HepG2 (cell line): ENCODE measurements around the gene WDR81. TPM values are rescaled to one million over a fixed set of nuclear protein-coding genes. Genes with fewer than 3 reads are reported as not detected.

ENCODE experiments used
- BRD4 ChIP-seq: sonication (generic); formaldehyde crosslinking; IDR thresholded peaks from 2 replicates; pipeline ENCODE4 v1.4.0; 2020; ENCODE audit warnings: missing genetic modification reagents
- DR1 ChIP-seq: sonication (generic); formaldehyde crosslinking; IDR thresholded peaks from 2 replicates; pipeline ENCODE4 v1.8.0; 2021; ENCODE audit warnings: mild to moderate bottlenecking, missing genetic modification reagents, inconsistent platforms
- HOXA9 ChIP-seq: sonication (generic); formaldehyde crosslinking; IDR thresholded peaks from 2 replicates; pipeline ENCODE4 v1.8.1; 2022; ENCODE audit warnings: missing genetic modification reagents, mild to moderate bottlenecking, moderate library complexity, borderline replicate concordance
- MXD4 ChIP-seq: IDR thresholded peaks from 2 replicates; pipeline ENCODE4 v1.6.1; 2016; ENCODE audit warnings: mild to moderate bottlenecking, missing biosample characterization, missing genetic modification reagents
- MXI1 ChIP-seq: IDR thresholded peaks from 3 replicates; pipeline ENCODE4 v1.6.1; 2012; ENCODE audit warnings: low read depth, low read length, inconsistent platforms, borderline replicate concordance
- PITX1 ChIP-seq: sonication (generic); formaldehyde crosslinking; IDR thresholded peaks from 2 replicates; pipeline ENCODE4 v1.5.1; 2020; ENCODE audit warnings: mild to moderate bottlenecking, missing genetic modification reagents
- TBL1XR1 ChIP-seq: fragments of 150-350 bp; IDR thresholded peaks from 2 replicates; pipeline ENCODE4 v1.6.1; 2014; ENCODE audit warnings: borderline replicate concordance, low read length; ENCODE audit not compliant: partially characterized antibody
- ZFP90 ChIP-seq: sonication (generic); formaldehyde crosslinking; IDR thresholded peaks from 2 replicates; pipeline ENCODE4 v1.8.0; 2022; ENCODE audit warnings: missing genetic modification reagents, mild to moderate bottlenecking, inconsistent platforms, borderline replicate concordance
- ZFP91 ChIP-seq: sonication (generic); formaldehyde crosslinking; IDR thresholded peaks from 2 replicates; pipeline ENCODE4 v1.9.0; 2022; ENCODE audit warnings: missing genetic modification reagents, mild to moderate bottlenecking, borderline replicate concordance
- ZFYVE20 ChIP-seq: sonication (generic); formaldehyde crosslinking; IDR thresholded peaks from 2 replicates; pipeline ENCODE4 v1.8.0; 2023; ENCODE audit warnings: low read depth, mild to moderate bottlenecking, moderate library complexity, missing genetic modification reagents, borderline replicate concordance
- ZNF225 ChIP-seq: sonication (generic); formaldehyde crosslinking; IDR thresholded peaks from 2 replicates; pipeline ENCODE4 v1.4.0; 2020; ENCODE audit warnings: mild to moderate bottlenecking, missing genetic modification reagents
- ZNF333 ChIP-seq: sonication (generic); formaldehyde crosslinking; IDR thresholded peaks from 2 replicates; pipeline ENCODE4 v1.4.0; 2020; ENCODE audit warnings: mild to moderate bottlenecking, missing genetic modification reagents, borderline replicate concordance
- ZNF362 ChIP-seq: sonication (generic); formaldehyde crosslinking; IDR thresholded peaks from 2 replicates; pipeline ENCODE4 v1.4.0; 2020; ENCODE audit warnings: missing genetic modification reagents, mild to moderate bottlenecking, borderline replicate concordance
- ZNF446 ChIP-seq: sonication (generic); formaldehyde crosslinking; IDR thresholded peaks from 2 replicates; pipeline ENCODE4 v1.5.0; 2020; ENCODE audit warnings: mild to moderate bottlenecking, missing genetic modification reagents
- ZNF543 ChIP-seq: sonication (generic); formaldehyde crosslinking; IDR thresholded peaks from 2 replicates; pipeline ENCODE4 v1.4.0; 2020; ENCODE audit warnings: mild to moderate bottlenecking, missing genetic modification reagents
- ZNF670 ChIP-seq: sonication (generic); formaldehyde crosslinking; IDR thresholded peaks from 2 replicates; pipeline ENCODE4 v1.8.0; 2022; ENCODE audit warnings: mild to moderate bottlenecking, missing genetic modification reagents, borderline replicate concordance
- ZNF720 ChIP-seq: sonication (generic); formaldehyde crosslinking; IDR thresholded peaks from 2 replicates; pipeline ENCODE4 v1.4.0; 2020; ENCODE audit warnings: missing genetic modification reagents
- ZNF850 ChIP-seq: sonication (generic); formaldehyde crosslinking; conservative IDR thresholded peaks from 2 replicates; pipeline ENCODE4 v1.9.0; 2021; ENCODE audit warnings: mild to moderate bottlenecking, missing genetic modification reagents
- polyA plus RNA-seq, 8 experiments: library from polyadenylated mRNA; depleted of rRNA in 3 of 8; stranded (reverse) in 7 of 8; unstranded in 1 of 8; fragments of >200 nt; fragmentation: Illumina TruSeq in 4 of 8; extraction: Trizol in 4 of 8; gene quantifications; 2 replicates each; pipeline versions ENCODE4 v1.2.1 to v1.2.3, GENCODE V29; 2011 to 2016; ENCODE audit warnings: low read depth in 4 of 8, missing spikeins in 1 of 8, mixed read lengths in 1 of 8; ENCODE audit not compliant: insufficient read depth in 1 of 8
- total RNA-seq, 5 experiments: library from RNA; depleted of rRNA; stranded (reverse); fragments of >200 nt; fragmentation: Illumina TruSeq; extraction: Trizol; gene quantifications; 2 replicates each; pipeline ENCODE4 v1.2.3, GENCODE V29; 2016; ENCODE audit warnings: low read depth in 1 of 5
- TF ChIP-seq, protein P1 (sequence below): sonication (generic); formaldehyde crosslinking; IDR thresholded peaks from 2 replicates; pipeline ENCODE4 v1.5.1; 2020; ENCODE audit warnings: mild to moderate bottlenecking, moderate library complexity, missing genetic modification reagents
- TF ChIP-seq, protein P2 (sequence below): sonication (generic); formaldehyde crosslinking; IDR thresholded peaks from 2 replicates; pipeline ENCODE4 v1.5.0; 2020; ENCODE audit warnings: mild to moderate bottlenecking, missing genetic modification reagents, borderline replicate concordance

The WDR81 gene
- total and polyA plus RNA-seq, 2 of the 13 experiments (the other 11 are each of a cell fraction or from before 2014, with no cell fraction given) = 9.1 to 16.7 TPM

DNA sequence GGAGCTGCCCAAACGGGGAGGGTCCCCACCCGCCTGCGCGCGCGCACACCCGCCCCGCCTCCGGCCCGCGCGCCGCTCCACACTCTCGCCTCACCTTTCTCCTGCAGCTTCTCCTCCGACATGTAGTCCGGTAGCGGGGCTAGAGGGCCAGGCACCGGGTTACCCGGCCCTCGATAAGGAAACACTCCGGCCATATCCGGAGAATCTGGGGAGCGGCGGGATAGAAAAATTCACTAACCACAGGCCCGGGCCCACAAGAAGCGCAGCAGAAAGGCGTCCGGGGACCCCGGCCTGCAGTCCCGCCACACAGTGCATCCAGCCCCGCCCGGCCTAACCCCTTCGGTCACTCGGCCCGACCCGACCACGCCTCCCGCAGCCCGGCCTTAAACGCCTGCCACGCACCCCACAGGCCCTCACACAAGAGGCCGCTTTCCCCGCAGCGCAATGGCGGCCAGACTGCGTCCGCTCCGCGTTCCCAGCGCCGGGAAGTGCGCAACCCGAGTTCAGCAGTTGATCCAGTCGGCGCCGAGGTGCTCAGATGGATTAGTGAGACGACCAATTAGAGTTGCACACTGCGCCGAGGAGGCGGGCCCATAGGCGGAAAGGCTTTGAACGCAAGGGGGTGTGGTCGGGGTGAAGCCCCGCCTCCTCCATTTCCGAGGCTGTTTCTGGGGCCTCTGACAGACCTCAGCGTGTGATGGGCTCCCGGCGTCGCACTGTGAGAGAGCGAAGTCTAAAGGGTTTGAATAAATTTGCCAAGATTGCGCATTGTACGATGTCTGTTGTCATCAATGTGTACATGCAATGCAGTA, 39.9 kb upstream of the WDR81 start, which contains the start of gene PRPF8 (continued):
- TF ChIP-seq ZFP91 (peak; percentile 85; the same call in 1 of the 2 replicates), ZFP90 (CRISPR knock-in tag) (no peak), MXD4 (CRISPR knock-in tag) (peak; percentile 76), ZNF333 (peak; percentile 64; the same call in 1 of the 2 replicates), ZFYVE20 (CRISPR knock-in tag) (no peak), ZNF543 (CRISPR knock-in tag) (no peak), ZNF225 (CRISPR knock-in tag) (0 out of 2 replicates have a peak, but pooled peaks have one; percentile 16), ZNF720 (CRISPR knock-in tag) (no peak), TBL1XR1 (no peak), BRD4 (CRISPR knock-in tag) (0 out of 2 replicates have a peak, but pooled peaks have one; percentile 57), ZNF670 (CRISPR knock-in tag) (no peak; the same call in 1 of the 2 replicates), DR1 (peak; percentile 83), ZNF362 (no peak), MXI1 (peak; percentile 87; the same call in 1 of the 3 replicates), PITX1 (CRISPR knock-in tag) (peak; percentile 81), ZNF446 (CRISPR knock-in tag) (0 out of 2 replicates have a peak, but pooled peaks have one; percentile 42), HOXA9 (CRISPR knock-in tag) (no peak), ZNF850 (CRISPR knock-in tag) (no peak)
- TF ChIP-seq, protein P1, sequence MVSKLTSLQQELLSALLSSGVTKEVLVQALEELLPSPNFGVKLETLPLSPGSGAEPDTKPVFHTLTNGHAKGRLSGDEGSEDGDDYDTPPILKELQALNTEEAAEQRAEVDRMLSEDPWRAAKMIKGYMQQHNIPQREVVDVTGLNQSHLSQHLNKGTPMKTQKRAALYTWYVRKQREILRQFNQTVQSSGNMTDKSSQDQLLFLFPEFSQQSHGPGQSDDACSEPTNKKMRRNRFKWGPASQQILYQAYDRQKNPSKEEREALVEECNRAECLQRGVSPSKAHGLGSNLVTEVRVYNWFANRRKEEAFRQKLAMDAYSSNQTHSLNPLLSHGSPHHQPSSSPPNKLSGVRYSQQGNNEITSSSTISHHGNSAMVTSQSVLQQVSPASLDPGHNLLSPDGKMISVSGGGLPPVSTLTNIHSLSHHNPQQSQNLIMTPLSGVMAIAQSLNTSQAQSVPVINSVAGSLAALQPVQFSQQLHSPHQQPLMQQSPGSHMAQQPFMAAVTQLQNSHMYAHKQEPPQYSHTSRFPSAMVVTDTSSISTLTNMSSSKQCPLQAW (CRISPR knock-in tag) = no peak; the same call in none of the 2 replicates
- TF ChIP-seq, protein P2, sequence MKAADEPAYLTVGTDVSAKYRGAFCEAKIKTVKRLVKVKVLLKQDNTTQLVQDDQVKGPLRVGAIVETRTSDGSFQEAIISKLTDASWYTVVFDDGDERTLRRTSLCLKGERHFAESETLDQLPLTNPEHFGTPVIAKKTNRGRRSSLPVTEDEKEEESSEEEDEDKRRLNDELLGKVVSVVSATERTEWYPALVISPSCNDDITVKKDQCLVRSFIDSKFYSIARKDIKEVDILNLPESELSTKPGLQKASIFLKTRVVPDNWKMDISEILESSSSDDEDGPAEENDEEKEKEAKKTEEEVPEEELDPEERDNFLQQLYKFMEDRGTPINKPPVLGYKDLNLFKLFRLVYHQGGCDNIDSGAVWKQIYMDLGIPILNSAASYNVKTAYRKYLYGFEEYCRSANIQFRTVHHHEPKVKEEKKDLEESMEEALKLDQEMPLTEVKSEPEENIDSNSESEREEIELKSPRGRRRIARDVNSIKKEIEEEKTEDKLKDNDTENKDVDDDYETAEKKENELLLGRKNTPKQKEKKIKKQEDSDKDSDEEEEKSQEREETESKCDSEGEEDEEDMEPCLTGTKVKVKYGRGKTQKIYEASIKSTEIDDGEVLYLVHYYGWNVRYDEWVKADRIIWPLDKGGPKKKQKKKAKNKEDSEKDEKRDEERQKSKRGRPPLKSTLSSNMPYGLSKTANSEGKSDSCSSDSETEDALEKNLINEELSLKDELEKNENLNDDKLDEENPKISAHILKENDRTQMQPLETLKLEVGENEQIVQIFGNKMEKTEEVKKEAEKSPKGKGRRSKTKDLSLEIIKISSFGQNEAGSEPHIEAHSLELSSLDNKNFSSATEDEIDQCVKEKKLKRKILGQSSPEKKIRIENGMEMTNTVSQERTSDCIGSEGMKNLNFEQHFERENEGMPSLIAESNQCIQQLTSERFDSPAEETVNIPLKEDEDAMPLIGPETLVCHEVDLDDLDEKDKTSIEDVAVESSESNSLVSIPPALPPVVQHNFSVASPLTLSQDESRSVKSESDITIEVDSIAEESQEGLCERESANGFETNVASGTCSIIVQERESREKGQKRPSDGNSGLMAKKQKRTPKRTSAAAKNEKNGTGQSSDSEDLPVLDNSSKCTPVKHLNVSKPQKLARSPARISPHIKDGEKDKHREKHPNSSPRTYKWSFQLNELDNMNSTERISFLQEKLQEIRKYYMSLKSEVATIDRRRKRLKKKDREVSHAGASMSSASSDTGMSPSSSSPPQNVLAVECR (CRISPR knock-in tag) = peak; percentile 96
